NCI-H146 treated with DMSO at 0.1 percent for 48 hours (cell line): ENCODE results near the gene ROPN1L.
"Not testable (repeated sequence)": the region's sequence is repeated elsewhere in the genome, so short reads cannot be mapped to it uniquely, and the experiment has no call there.

Experiments
- DNase-seq: peaks from one replicate; lab custom pipeline; 2025; ENCODE audit not compliant: unreplicated experiment; lab: John Stamatoyannopoulos, UW

Gene ROPN1L

GRCh38 chr5:10478436-10478835, 36.8 kb downstream of the ROPN1L start:
- DNase-seq, result no peak

DNA sequence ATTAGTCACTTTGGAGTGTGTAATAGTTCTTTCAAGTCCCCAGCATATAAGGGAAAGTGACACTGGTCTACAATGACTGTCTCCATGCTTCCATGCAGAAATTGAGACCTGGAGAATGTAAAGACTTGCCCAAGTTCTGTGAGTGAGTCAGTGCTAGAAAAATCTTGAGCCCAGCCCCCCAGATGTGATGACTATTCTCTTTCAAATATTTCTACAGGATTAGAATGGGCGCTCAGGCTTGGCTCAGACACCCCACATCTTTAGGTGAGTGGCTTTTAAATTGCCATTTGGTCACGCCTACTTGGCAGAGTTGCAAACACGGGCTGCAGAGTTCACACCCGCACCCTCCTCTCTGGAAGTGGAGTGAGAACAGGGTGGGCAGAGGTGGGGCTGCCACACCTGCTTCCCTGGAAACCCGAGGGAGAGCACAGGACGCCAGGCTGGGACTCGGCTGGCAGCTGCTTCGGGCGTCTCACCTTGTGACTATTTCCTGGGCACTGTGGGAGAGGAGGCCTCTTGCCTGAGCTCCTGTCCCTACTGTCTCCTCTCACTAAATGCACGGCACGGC, 37.6 kb downstream of the ROPN1L start:
- no peak for DNase-seq

GRCh38 chr5:10480237-10480985, 38.7 kb downstream of the ROPN1L start:
- no peak for DNase-seq

GRCh38 chr5:10481241-10481935, 39.7 kb downstream of the ROPN1L start:
- peak; percentile 87 for DNase-seq

GRCh38 chr5:10482791-10483530, 41.3 kb downstream of the ROPN1L start:
- no peak for DNase-seq

- no peak for DNase-seq
These were observed 43.1 kb downstream of the ROPN1L start for GRCh38 chr5:10484774-10485141.

DNA sequence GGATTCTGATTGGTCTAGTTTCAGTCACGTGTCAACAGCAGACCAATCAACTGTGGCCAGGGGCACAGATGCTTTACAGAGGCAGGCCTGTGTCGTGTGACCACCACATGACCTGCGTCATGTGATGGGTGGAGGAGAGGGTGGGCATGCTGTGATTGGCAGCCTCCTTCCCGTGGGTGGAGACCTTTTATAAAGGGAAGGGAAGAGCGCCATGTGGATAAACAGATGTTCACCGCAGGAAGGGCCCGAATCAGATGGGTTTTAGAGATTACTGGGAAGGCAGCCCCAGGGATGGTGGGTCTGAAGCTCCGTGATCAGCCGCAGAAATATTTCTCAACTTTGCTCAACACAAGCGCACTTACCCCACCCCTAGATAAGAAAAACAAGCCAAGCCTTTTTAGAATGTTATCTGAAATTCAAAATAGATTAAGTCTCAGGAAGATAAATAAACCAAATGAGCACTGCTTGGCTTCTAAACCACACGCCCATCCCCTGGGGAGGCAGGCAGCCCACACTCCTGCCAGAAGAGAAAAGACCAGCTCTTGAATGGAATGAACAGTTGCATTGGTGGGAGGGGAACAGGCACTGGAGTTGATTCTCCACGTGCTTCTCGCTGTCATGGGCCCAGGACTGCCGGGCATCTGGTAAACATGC, 43.6 kb downstream of the ROPN1L start:
- DNase-seq, result no peak

DNA sequence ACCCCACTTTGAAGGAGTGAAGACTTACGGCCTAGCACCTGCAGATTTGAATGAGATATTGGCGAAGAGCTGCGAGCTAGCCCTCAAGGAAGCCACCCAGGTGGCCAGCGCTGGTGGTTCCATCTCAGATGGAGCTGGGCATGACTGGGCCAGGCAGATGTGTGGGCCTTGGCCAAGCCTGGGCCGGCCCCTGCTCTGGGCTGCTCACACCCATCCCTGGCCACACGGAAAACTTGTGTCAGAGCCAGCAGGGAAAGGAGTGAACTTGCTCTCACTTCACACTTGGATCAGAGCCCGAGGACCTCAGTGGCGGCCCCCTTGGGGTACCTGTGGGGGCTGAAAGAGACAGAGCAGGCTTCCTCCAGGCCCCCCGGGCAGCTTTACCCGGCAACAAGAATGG, 44.2 kb downstream of the ROPN1L start:
- DNase-seq, result no peak

DNA sequence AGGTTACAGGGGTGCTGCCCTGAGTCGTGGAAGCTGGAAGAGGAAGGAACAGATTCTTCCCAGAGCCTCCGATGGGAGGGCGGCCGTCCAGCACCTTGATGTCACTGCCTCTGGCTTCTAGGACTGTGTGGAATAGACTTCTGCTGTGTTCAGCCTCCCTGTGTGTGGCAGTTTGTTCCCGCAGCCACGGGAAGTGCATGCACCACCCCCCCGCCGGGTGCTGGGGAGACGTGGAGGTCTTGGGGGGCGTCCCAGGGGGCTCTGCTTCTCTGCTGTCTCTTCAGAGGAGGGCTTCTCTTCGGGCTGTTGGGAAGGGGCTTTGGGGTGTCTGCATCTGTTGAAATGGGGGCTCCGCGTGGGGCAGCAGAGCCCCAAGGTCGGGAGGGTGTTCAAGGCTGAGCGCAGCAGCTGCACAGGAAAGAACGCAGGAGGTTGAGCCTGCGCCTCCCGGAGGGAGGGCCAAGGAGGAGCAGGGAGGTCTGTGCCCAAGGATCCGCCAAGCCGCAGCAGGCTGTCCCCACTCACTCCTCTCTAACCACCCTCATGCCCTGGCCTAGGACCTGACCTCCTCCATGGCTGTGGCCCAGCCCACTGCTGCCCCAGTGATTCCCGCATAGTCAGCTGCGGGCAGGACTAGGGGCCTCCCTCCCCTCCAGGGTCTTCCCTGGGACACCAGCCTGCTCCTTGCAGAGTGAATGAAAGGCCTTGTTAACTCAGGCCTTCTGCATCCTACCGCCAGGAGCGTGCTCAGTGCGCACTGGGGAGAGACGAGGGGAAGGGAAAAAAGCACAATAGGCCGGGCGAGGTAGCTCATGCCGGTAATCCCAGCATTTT, 45.0 kb downstream of the ROPN1L start:
- DNase-seq, result no peak

- no peak for DNase-seq
These were observed 46.5 kb downstream of the ROPN1L start for GRCh38 chr5:10488144-10488543.

DNA sequence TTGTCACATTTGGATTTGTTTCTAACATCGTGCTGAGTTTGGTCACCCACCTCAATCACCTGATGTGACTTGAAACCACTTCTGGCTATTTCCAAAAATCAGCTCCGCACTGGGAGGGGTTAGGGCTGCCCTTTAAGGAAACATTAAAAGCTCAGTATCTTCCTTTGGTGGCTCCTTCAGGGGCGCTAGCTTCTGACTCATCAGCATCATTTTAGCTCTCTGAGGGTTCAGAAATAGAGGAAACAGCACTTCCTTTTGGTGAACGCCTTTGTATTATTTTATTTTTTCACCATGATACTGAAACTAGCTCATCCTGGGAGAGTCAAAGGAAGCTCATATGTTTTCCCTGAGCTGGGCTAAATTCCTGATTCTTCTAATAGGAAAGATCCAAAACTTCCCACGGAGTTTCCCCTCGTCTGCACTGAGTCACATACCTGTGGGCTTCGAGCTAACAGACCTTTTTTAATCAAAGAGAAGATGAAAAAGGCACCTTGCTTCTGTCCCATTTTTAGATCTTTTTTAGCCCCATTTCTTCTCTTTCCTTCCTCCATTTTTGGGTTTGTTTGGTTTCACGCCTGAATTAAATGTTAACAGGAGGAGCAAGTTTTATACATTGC, 48.2 kb downstream of the ROPN1L start:
- no peak for DNase-seq

DNA sequence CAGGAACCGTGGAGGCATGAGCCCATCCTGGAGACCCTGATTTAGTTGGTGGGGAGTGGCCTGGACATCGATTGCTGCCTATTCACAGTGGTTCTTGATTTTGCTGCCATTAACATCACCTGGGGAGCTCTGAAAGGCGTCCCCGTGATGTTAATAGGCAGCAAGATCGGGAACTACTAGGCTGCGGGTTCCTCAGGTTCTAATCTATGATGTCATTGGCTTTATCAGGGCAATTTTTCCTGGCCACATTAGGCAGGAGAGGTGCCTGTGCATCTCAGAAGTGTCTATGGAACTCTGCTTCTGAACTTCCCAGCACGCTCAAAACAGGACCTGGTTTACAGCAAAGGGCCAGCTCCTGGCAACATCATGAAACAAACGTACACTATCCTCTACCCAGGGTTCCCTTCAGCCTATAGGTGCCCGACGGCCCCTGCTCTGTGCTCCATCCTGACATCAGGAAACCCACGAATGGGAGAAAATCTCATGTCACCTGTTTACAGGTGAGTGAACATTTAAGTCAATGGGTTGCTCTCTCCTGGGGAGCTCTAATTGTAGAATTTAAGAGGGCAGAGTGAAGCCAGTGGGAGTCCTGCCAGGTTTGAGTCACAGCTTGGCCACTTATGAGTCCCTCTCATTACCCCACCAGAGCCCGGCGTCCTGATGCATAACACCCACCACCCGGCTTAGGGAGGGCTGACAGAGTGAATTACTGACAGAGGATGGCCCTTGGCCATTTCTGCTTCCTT, 49.4 kb downstream of the ROPN1L start:
- DNase-seq, result no peak

DNA sequence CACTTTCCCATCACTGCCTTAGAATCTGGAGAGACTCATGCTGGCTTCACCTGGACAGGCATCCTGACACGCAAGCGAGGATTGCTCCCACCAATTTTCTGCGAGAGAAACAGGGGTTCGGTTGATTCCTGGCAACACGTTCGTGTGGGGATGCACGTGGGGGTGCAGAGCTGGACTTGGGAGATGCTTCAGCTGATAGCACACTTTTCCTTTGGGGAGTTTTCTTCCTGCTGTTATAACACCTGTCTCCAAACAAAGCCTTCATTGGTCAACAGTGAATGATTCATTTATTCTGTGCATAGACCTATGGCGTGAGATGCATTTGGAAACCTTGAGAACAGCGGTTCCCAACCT, 50.0 kb downstream of the ROPN1L start:
- DNase-seq, result no peak

- DNase-seq, result no peak
These were observed 52.2 kb downstream of the ROPN1L start for GRCh38 chr5:10493884-10494283.

GRCh38 chr5:10494497-10494896, 52.8 kb downstream of the ROPN1L start:
- DNase-seq, result not testable (repeated sequence)

DNA sequence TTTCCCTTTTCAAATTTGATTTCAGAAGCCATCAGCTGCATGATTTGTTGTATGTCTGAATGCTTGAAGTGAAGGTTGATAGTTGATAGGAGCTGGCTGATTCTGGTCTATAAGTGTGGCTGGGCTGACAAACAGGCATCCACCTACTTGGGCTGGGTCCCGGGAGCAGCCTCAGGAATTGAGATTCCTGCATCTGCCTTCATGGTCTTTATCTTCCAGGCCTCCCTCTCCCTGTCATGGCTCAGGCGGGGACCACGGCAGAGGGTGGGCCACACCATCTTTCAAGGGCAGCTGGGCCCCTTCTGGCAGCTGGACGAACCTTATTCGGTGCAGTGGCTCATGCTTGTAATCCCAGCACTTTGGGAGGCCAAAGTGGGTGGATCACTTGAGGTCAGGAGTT, 55.9 kb downstream of the ROPN1L start:
- DNase-seq, result no peak

GRCh38 chr5:10498350-10498749, 56.7 kb downstream of the ROPN1L start:
- DNase-seq, result no peak

DNA sequence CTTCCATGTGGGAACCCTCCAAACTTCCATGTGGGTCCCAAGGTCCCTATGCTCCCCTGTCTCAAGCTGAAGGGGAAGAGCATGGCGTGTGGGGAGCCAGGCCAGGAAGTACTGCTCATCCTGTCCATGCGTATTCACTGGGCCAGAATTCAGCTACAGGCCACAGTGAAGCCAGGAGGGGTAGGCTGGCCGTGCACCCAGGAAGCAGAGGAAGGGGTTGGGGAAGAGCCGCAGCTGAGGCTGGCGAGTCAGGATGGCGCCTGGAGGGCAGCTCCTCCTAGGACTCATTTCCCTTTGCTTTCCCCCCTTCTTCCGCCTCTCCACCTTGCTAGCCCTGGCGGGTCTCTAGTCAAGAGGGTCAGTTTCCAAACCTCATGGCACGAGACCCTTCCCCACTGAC, 57.4 kb downstream of the ROPN1L start:
- DNase-seq, result no peak

GRCh38 chr5:10499776-10500175, 58.1 kb downstream of the ROPN1L start:
- DNase-seq, result no peak
